GM04503 (cell line): ENCODE measurements around the gene ECE1.
"Not testable (repeated sequence)": the region's sequence is repeated elsewhere in the genome, so short reads cannot be mapped to it uniquely, and the experiment has no call there.

Source experiments
- DNase-seq: peaks from one replicate; pipeline ENCODE4 v3.0.0-alpha.2; 2012; ENCODE audit warnings: low read depth

ECE1 gene

GRCh38 chr1:21292503-21292983 is 2.3 kb upstream of the ECE1 start:
- no peak for DNase-seq

- no peak for DNase-seq
Observed at GRCh38 chr1:21291964-21292363, 1.7 kb upstream of the ECE1 start.

GRCh38 chr1:21291184-21291583 is 921 bp upstream of the ECE1 start:
- DNase-seq: no peak

GRCh38 chr1:21290546-21290944 is 282 bp upstream of the ECE1 start:
- DNase-seq: no peak

GRCh38 chr1:21289127-21289526 is 1.1 kb downstream of the ECE1 start:
- DNase-seq: no peak

- no peak for DNase-seq
Observed at GRCh38 chr1:21287905-21288514, 2.3 kb downstream of the ECE1 start.

- DNase-seq: not testable (repeated sequence)
Observed at GRCh38 chr1:21285386-21285785, 4.9 kb downstream of the ECE1 start.

GRCh38 chr1:21285055-21285372 is 5.2 kb downstream of the ECE1 start:
- no peak for DNase-seq

- no peak for DNase-seq
Observed at GRCh38 chr1:21284206-21285054, 5.8 kb downstream of the ECE1 start.

GRCh38 chr1:21283524-21283923 is 6.7 kb downstream of the ECE1 start:
- no peak for DNase-seq

GRCh38 chr1:21282020-21282419 is 8.2 kb downstream of the ECE1 start:
- DNase-seq: not testable (repeated sequence)

GRCh38 chr1:21280482-21280881 is 9.8 kb downstream of the ECE1 start:
- no peak for DNase-seq

- DNase-seq: no peak
Observed at GRCh38 chr1:21280011-21280471, 10.2 kb downstream of the ECE1 start.

GRCh38 chr1:21278860-21279845 is 11.1 kb downstream of the ECE1 start:
- DNase-seq: no peak

- DNase-seq: no peak
Observed at GRCh38 chr1:21278208-21278859, 11.9 kb downstream of the ECE1 start.

- DNase-seq: no peak
Observed at GRCh38 chr1:21277180-21277579, 13.1 kb downstream of the ECE1 start.

- DNase-seq: no peak
Observed at GRCh38 chr1:21272540-21272939, 17.7 kb downstream of the ECE1 start.

- DNase-seq: no peak
Observed at GRCh38 chr1:21271550-21271949, 18.7 kb downstream of the ECE1 start.

- no peak for DNase-seq
Observed at GRCh38 chr1:21270086-21270689, 20.1 kb downstream of the ECE1 start.

GRCh38 chr1:21269461-21270085 is 20.7 kb downstream of the ECE1 start:
- DNase-seq: no peak
